ENCODE results near the gene TDRD3. TPM values are rescaled to one million over a fixed set of nuclear protein-coding genes. Genes with fewer than 3 reads are reported as not detected.

The TDRD3 gene
- total RNA-seq, 1 experiment from 2014 or later = 17.2 TPM

DNA sequence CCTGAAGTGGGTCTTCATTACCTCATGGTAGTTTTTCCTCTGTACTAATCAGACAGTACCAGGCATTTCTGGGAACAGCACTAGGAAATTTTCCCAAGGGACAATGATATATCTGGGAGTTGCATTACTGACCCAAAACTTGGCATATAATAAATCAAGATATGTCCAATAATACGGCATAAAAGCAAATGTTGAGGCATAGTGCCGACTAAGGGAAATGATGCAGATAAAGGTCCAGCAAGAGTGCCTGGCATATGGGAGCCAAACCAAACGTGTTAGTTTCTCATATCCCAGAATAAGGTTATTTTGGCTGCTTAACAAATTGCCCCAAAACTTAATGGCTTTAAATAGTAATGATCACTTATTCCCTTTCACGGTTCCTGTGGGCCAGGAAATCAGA lies 12.1 kb upstream of the TDRD3 start:
- TF ChIP-seq CTCF (IDR thresholded peaks at IDR 0.05; ENCODE audit: insufficient read depth in 1 of 2, low read depth in 1 of 2, low read length in 1 of 2, severe bottlenecking in 1 of 2, unreplicated experiment in 1 of 2) = no peak
- H3K36me3 Mint-ChIP-seq (ENCODE audit: insufficient read depth, unreplicated experiment) = no peaks in the 10 kb centered on the region
- H3K9me3 ChIP-seq = no peaks in the 10 kb centered on the region
- H3K4me3 ChIP-seq (ENCODE audit: low read depth, low read length) = no peak overlapping the region
- H3K4me3 Mint-ChIP-seq (ENCODE audit: unreplicated experiment) = no peak overlapping the region
- intact Hi-C loops (cut with micrococcal nuclease; ENCODE audit: unreplicated experiment) = no loop called here
- H3K4me1 Mint-ChIP-seq (ENCODE audit: low read depth, unreplicated experiment) = no peaks in the 10 kb centered on the region
- ChIA-PET POLR2A (no interaction called here), CTCF (no interaction called here)
- no peaks in the 10 kb centered on the region for H3K9me3 Mint-ChIP-seq (ENCODE audit: unreplicated experiment)
- H3K36me3 ChIP-seq (ENCODE audit: control insufficient read depth, insufficient read depth, low read length) = no peaks in the 10 kb centered on the region; the same call in 1 of the 2 replicates
- no peak overlapping the region for H3K27ac Mint-ChIP-seq (ENCODE audit: unreplicated experiment)
- H3K27me3 ChIP-seq (replicated peaks; ENCODE audit: control insufficient read depth, insufficient read depth, low read length) = no peaks in the 10 kb centered on the region
- no peaks in the 10 kb centered on the region for H3K27me3 Mint-ChIP-seq (ENCODE audit: insufficient read depth, unreplicated experiment)
- no peak for DNase-seq
- no TSS peak for BruUV-seq (replicated peaks)
- 0 out of 2 replicates have a peak, but pooled peaks cover 3% of the 10 kb centered on the region for H3K4me1 ChIP-seq

- H3K9me3 Mint-ChIP-seq (ENCODE audit: unreplicated experiment) = no peaks in the 10 kb centered on the region
- H3K4me3 Mint-ChIP-seq (ENCODE audit: unreplicated experiment) = no peak overlapping the region
- CTCF ChIA-PET = no interaction called here
- DNase-seq = no peak
- no peaks in the 10 kb centered on the region for H3K4me1 Mint-ChIP-seq (ENCODE audit: low read depth, unreplicated experiment)
- POLR2A ChIA-PET = no interaction called here
- H3K36me3 Mint-ChIP-seq (ENCODE audit: insufficient read depth, unreplicated experiment) = no peaks in the 10 kb centered on the region
- Histone ChIP-seq H3K9me3 (no peaks in the 10 kb centered on the region), H3K36me3 (ENCODE audit: control insufficient read depth, insufficient read depth, low read length) (no peaks in the 10 kb centered on the region; the same call in 1 of the 2 replicates), H3K4me1 (peaks cover 6% of the 10 kb centered on the region; the same call in 1 of the 2 replicates), H3K4me3 (ENCODE audit: low read depth, low read length) (no peak overlapping the region), H3K27me3 (replicated peaks; ENCODE audit: control insufficient read depth, insufficient read depth, low read length) (no peaks in the 10 kb centered on the region)
- TF ChIP-seq CTCF (IDR thresholded peaks at IDR 0.05; ENCODE audit: insufficient read depth in 1 of 2, low read depth in 1 of 2, low read length in 1 of 2, severe bottlenecking in 1 of 2, unreplicated experiment in 1 of 2) = no peak
- H3K27me3 Mint-ChIP-seq (ENCODE audit: insufficient read depth, unreplicated experiment) = no peaks in the 10 kb centered on the region
- H3K27ac Mint-ChIP-seq (ENCODE audit: unreplicated experiment) = no peak overlapping the region
- intact Hi-C loops (cut with micrococcal nuclease; ENCODE audit: unreplicated experiment) = no loop called here
- BruUV-seq (replicated peaks) = no TSS peak
Measured at GRCh38 chr13:60386250-60386649, 10.8 kb upstream of the TDRD3 start.

GRCh38 chr13:60392131-60392530 lies 4.9 kb upstream of the TDRD3 start:
- Histone ChIP-seq H3K4me1 (peaks cover 23% of the 10 kb centered on the region), H3K36me3 (ENCODE audit: control insufficient read depth, insufficient read depth, low read length) (no peaks in the 10 kb centered on the region; the same call in 1 of the 2 replicates), H3K4me3 (ENCODE audit: low read depth, low read length) (no peak overlapping the region), H3K27me3 (replicated peaks; ENCODE audit: control insufficient read depth, insufficient read depth, low read length) (no peaks in the 10 kb centered on the region), H3K9me3 (no peaks in the 10 kb centered on the region)
- peaks cover 17% of the 10 kb centered on the region for H3K4me1 Mint-ChIP-seq (ENCODE audit: low read depth, unreplicated experiment)
- H3K4me3 Mint-ChIP-seq (ENCODE audit: unreplicated experiment) = no peak overlapping the region
- no peaks in the 10 kb centered on the region for H3K27me3 Mint-ChIP-seq (ENCODE audit: insufficient read depth, unreplicated experiment)
- no peak overlapping the region for H3K27ac Mint-ChIP-seq (ENCODE audit: unreplicated experiment)
- BruUV-seq (replicated peaks) = no TSS peak
- ChIA-PET CTCF (interaction anchor here (0.5 to 1.6 kb wide), 4 partner anchors 12 to 228 kb away, joined by 3 to 11 read pairs (median 4); no protein-coding TSS in a partner anchor), POLR2A (no interaction called here)
- TF ChIP-seq CTCF (IDR thresholded peaks at IDR 0.05; ENCODE audit: insufficient read depth in 1 of 2, low read depth in 1 of 2, low read length in 1 of 2, severe bottlenecking in 1 of 2, unreplicated experiment in 1 of 2) = no peak
- intact Hi-C loops (cut with micrococcal nuclease; ENCODE audit: unreplicated experiment) = loop anchor here (1.0 to 10.0 kb wide), 2 partner anchors 118 to 697 kb away; no protein-coding TSS in a partner anchor
- peaks cover 12% of the 10 kb centered on the region for H3K36me3 Mint-ChIP-seq (ENCODE audit: insufficient read depth, unreplicated experiment)
- no peaks in the 10 kb centered on the region for H3K9me3 Mint-ChIP-seq (ENCODE audit: unreplicated experiment)
- DNase-seq = peak; percentile 58 to 78

Data from Caco-2 (cell line).